HG03095 (cell line): Measurements from ENCODE around the gene GDPD1.
"Not testable (repeated sequence)": the region's sequence is repeated elsewhere in the genome, so short reads cannot be mapped to it uniquely, and the experiment has no call there.

Experiments
- ATAC-seq: cut with Tn5 transposase; IDR thresholded peaks from one replicate; pipeline ENCODE4 v1.9.1; 2021; ENCODE audit warnings: moderate library complexity; ENCODE audit not compliant: unreplicated experiment

GDPD1 gene

GRCh38 chr17:59238906-59239305 is 18.6 kb downstream of the GDPD1 start:
- ATAC-seq: no peak

DNA sequence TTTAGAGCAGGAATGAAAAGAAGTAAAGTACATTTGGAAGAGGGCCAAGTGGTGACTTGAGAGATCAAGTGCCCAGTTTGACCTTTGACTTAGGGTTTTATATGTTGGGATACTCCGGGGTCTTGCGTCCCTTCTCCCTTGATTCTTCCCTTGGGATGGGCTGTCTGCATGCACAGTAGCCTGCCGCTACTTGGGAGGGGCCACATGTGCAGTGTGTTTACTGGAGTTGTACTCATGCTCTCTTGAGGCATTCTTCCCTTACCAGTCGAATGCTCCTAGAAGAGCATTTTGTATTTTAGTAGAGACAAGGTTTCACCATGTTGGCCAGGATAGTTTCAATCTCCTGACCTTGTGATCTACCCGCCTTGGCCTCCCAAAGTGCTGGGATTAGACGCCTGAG is 23.8 kb downstream of the GDPD1 start:
- no peak for ATAC-seq

DNA sequence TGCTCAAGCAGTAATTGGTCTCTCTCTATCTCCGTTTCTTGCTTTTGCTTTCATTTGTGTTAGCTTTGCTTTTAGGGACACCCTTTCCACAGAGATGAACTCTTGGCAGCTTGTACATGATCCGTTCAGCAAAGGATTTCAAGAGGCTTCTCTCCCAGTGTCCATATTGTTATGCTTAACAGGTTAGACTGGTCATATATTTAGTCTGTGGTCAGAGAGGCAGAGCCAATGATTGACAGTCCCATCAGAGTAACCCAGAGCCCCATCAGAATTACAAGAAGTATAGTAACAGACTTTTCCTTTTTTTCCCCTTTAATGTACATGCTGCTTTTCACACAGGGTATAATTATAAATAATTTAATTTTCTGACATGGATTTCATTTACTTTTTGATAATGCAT is 34.4 kb downstream of the GDPD1 start:
- no peak for ATAC-seq

- ATAC-seq: no peak
Observed at GRCh38 chr17:59257101-59257500, 36.8 kb downstream of the GDPD1 start.

- no peak for ATAC-seq
Observed at GRCh38 chr17:59260722-59261121, 40.4 kb downstream of the GDPD1 start.

- ATAC-seq: no peak
Observed at GRCh38 chr17:59266745-59267144, 46.4 kb downstream of the GDPD1 start.

GRCh38 chr17:59267776-59268175 is 47.5 kb downstream of the GDPD1 start:
- no peak for ATAC-seq

DNA sequence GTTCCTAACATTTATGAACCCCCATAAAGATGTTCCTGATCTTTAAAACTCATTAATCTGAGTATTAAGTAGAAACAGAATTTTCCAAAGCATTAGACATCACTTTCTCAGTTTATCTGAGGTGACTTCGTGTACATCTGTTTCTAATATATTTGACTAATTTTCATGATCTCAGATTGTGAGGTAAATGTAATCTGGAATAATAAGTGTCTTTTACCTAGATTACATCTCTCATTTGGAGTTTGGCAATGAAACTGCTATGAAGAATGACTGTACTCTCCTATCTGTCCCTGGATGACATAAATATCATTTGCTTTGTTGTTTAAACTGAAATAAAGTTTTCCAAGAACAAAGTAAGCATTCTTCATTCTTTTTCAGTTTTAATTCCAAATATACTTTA is 55.3 kb downstream of the GDPD1 start:
- no peak for ATAC-seq

DNA sequence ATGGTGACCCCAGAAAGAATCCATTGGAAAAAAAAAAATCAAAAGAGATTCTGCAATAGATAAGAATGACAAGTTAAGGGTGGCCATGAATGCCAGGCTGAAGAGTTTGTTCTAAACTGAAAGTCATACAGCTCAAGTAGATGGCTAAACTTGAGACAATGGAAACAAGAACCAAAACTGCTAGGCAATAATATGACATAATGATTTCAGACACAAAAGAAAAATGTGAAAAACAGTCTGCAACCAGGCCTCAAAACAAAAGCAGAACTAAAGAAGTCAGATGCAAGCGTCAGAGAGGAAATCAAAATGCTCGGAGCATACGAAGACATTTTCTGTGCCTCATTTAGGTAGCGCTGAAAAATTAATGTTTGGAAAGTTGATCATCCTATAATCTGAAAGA is 56.7 kb downstream of the GDPD1 start:
- ATAC-seq: peak; percentile 80

GRCh38 chr17:59278406-59278805 is 58.1 kb downstream of the GDPD1 start:
- ATAC-seq: no peak

DNA sequence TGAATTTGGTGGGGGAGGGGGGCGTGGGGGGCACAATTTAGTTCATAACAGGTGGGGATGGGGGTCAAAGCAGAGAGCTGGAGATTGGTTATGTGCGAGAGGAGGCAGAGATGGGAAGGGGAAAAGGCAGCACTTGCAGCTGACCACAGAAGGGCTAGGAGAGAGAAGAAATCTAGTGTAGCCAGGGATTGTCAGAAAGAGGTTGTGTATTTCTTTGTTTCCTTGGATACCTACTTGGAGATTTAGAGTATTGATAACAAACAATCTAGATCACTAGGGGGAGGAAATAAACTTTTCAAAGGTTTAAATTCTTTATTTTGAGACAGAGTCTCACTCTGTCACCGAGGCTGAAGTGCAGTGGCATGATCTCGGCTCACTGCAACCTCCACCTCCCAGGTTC is 64.0 kb downstream of the GDPD1 start:
- ATAC-seq: no peak

GRCh38 chr17:59287452-59287851 is 67.1 kb downstream of the GDPD1 start:
- ATAC-seq: no peak

DNA sequence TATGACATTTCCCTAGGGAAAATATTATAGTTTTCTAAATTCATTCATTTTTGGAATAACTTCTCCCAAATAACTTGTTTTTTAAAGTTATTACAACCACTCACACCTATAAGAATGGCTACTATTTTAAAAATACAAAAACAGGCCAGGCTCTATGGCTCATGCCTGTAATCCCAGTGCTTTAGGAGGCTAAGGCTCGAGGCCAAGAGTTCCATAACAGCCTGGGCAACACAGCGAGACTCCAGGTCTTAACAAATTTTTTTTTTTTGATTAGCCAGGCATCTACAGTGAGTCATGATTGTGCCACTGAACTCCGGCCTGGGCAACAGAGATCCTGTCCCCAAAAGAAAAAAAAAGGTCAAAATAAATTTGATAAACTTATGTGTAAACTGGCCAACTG is 67.6 kb downstream of the GDPD1 start:
- no peak for ATAC-seq

- ATAC-seq: no peak
Observed at GRCh38 chr17:59289981-59290301, 69.6 kb downstream of the GDPD1 start.

GRCh38 chr17:59290302-59290998 is 70.1 kb downstream of the GDPD1 start:
- ATAC-seq: not testable (repeated sequence)

DNA sequence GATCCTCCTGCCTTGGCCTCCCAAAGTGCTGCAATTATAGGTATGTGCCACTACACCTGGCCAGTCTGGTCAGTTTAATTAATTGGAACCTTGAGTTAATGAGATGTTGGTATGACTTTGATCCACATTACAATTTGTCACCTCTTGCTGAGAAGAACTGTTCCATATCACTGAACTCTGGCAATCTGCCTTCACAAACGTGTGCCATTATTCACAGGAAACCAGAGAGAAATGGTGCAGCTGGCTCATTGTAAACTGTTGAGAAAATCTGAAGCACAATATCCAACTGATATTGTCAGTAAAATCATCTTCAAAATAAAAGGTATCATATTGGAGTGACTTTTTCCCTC is 71.8 kb downstream of the GDPD1 start:
- no peak for ATAC-seq

DNA sequence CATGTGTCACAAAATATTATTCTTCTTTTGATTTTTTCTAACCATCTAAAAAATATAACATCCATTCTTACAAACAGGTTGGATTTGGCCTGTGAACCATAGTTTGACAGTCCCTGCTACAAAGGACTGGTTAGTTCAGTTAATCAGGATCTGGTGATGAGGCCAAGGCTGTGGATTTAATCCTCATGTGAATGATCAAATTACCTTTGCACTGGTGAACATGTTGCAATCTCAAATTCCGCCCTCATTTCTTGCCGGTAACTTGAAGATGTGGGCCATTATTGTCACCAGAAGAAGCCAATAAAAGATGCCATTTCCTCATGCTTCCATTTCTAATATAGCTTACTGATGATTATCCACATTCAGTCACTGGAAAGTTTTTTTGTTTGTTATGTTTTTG is 75.9 kb downstream of the GDPD1 start:
- ATAC-seq: no peak

GRCh38 chr17:59298521-59298920 is 78.2 kb downstream of the GDPD1 start:
- no peak for ATAC-seq

DNA sequence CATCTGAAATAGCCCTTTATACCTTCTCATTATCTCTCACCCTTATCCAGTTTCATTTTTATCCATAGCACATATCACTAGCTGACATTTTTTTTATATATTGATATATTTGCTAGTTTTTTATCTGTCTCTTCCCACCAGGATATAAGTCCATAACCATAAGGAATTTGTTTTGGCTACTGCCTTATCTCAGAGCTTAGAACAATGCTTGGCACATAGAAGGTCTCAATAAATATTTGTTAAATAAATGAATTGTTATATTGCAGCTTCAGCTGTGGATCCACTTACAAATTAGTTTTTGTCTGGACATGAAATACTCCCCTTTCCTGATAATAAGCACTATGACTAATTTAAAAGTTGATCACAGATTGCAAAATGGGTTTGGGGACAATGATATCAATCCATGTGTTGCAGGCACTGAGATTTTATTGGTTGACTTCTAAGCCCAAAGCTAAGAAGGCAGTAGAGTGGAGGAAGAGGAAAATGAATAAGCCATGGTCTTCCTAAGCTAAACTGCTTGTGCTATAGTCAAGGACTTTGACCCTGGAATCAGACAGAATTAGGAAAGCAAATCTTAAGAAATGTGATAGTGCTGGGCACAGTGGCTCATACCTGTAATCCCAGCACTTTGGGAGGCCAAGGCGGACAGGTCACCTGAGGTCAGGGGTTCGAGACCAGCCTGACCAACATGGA is 79.2 kb downstream of the GDPD1 start:
- no peak for ATAC-seq

- ATAC-seq: no peak
Observed at GRCh38 chr17:59300941-59301340, 80.6 kb downstream of the GDPD1 start.

DNA sequence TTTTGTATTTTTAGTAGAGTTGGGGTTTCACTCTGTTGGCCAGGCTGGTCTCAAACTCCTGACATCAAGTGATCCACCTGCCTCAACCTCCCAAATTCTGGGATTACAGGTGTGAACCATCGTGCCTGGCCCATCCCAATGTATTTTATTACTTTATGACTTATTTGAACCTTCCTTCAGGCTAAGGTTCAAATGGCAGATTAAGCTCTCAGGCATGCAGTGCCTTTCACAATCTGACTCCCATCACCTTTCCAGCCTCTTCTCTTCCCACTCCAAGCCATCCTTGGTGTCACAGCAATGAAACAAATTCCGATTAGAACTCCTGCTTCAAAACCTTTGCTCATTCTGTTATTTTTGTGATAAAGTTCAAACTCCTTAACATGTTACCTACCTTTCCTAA is 84.5 kb downstream of the GDPD1 start:
- ATAC-seq: no peak

- ATAC-seq: no peak
Observed at GRCh38 chr17:59310263-59310920, 90.1 kb downstream of the GDPD1 start.
